Stimulated activated CD8-positive, alpha-beta memory T cell treated with anti-CD3 and anti-CD28 coated beads, Interleukin-15, amount 100 ng/mL, for 1 hour (primary cell): ENCODE results near the gene MT1G.

Experiments used
- DNase-seq: peaks from one replicate; pipeline ENCODE4 v3.0.0-alpha.2; 2020; ENCODE audit warnings: low read depth

The MT1G gene

GRCh38 chr16:56617212-56618085 is 50.4 kb downstream of the MT1G start:
- no peak for DNase-seq
